Measurements from ENCODE around the gene ARHGAP26.

ARHGAP26 gene

DNA sequence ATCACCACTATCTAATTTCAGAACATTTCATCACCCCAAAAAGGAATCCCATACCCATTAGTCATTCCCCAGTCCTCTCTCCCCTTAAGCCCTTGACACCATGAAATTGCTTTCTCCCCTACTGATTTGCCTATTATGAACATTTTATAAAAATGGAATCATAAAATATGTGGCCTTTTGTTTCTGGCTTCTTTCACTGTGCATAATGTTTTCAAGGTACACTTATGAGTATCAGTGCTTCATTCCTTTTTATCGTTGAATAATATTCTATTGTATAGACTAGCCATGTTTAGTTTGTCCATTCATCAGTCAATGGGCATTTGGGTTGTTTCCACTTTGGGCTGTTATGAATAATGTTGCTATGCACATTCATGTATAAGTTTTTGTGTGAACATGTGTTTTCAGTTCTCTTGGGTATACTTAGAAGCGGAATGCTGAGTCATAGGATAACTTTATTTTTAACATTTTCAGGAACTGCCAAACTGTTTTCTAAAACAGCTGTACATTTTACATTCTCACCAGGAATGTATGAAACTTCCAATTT is 43.9 kb upstream of the ARHGAP26 start:
- Histone ChIP-seq H3K79me2 (ENCODE audit: insufficient read depth, low read length) (no peaks in the 10 kb centered on the region), H3K27ac (ENCODE audit: low read depth, low read length, poor library complexity, severe bottlenecking) (no peak overlapping the region), H4K20me1 (ENCODE audit: insufficient read depth, low read length) (no peaks in the 10 kb centered on the region), H3K27me3 (ENCODE audit: insufficient read depth, low read length) (no peaks in the 10 kb centered on the region; the same call in 1 of the 2 replicates), H3K4me1 (ENCODE audit: insufficient read depth, low read length, severe bottlenecking) (no peaks in the 10 kb centered on the region), H3K4me3 (ENCODE audit: low read depth, low read length, poor library complexity, severe bottlenecking) (no peak overlapping the region), H3K36me3 (ENCODE audit: insufficient read depth, low read length) (no peaks in the 10 kb centered on the region), H3F3A (ENCODE audit: insufficient read depth, low read length) (no peaks in the 10 kb centered on the region), H3K9ac (ENCODE audit: low read length) (no peak overlapping the region), H3K9me3 (ENCODE audit: low read length) (no peaks in the 10 kb centered on the region), H2AFZ (ENCODE audit: low read length) (no peak overlapping the region), H3K4me2 (ENCODE audit: low read length) (no peak overlapping the region), H3K9me2 (ENCODE audit: low read depth, low read length) (no peaks in the 10 kb centered on the region)
- TF ChIP-seq CTCF (IDR thresholded peaks at IDR 0.05; ENCODE audit: low read length), result no peak
- no peak for TF ChIP-seq EZH2 (IDR thresholded peaks at IDR 0.05; ENCODE audit: borderline replicate concordance, low read length)

DNA sequence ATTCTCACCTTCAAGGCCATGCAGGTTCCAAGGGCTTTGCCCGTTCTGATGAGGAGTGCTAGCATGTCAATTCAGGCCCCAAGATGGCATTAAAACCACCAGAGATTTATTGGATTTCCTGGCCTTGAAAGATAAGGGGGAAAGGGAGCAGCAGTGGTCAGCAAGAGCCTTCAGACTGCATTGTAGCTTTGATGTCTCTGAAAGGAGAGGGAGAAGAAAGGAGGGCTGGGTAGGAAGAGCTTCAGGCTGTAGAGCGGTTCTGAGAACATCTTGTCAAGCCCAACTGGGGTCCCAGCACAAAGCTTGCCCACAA is 42.5 kb upstream of the ARHGAP26 start:
- H3K27me3 ChIP-seq (ENCODE audit: insufficient read depth, low read length), result no peaks in the 10 kb centered on the region; the same call in 1 of the 2 replicates
- H3F3A ChIP-seq (ENCODE audit: insufficient read depth, low read length), result no peaks in the 10 kb centered on the region
- H2AFZ ChIP-seq (ENCODE audit: low read length), result no peak overlapping the region
- no peak overlapping the region for H3K9ac ChIP-seq (ENCODE audit: low read length)
- H3K27ac ChIP-seq (ENCODE audit: low read depth, low read length, poor library complexity, severe bottlenecking), result no peak overlapping the region
- no peaks in the 10 kb centered on the region for H3K79me2 ChIP-seq (ENCODE audit: insufficient read depth, low read length)
- no peaks in the 10 kb centered on the region for H4K20me1 ChIP-seq (ENCODE audit: insufficient read depth, low read length)
- no peak overlapping the region for H3K4me2 ChIP-seq (ENCODE audit: low read length)
- H3K4me3 ChIP-seq (ENCODE audit: low read depth, low read length, poor library complexity, severe bottlenecking), result no peak overlapping the region
- H3K9me2 ChIP-seq (ENCODE audit: low read depth, low read length), result no peaks in the 10 kb centered on the region
- H3K36me3 ChIP-seq (ENCODE audit: insufficient read depth, low read length), result no peaks in the 10 kb centered on the region
- H3K4me1 ChIP-seq (ENCODE audit: insufficient read depth, low read length, severe bottlenecking), result no peaks in the 10 kb centered on the region
- TF ChIP-seq CTCF (IDR thresholded peaks at IDR 0.05; ENCODE audit: low read length) (no peak), EZH2 (IDR thresholded peaks at IDR 0.05; ENCODE audit: borderline replicate concordance, low read length) (no peak)
- H3K9me3 ChIP-seq (ENCODE audit: low read length), result no peaks in the 10 kb centered on the region

- Histone ChIP-seq H3K27ac (ENCODE audit: low read depth, low read length, poor library complexity, severe bottlenecking) (no peak overlapping the region), H3K9me2 (ENCODE audit: low read depth, low read length) (no peaks in the 10 kb centered on the region), H3K4me3 (ENCODE audit: low read depth, low read length, poor library complexity, severe bottlenecking) (no peak overlapping the region), H2AFZ (ENCODE audit: low read length) (no peak overlapping the region), H3K4me1 (ENCODE audit: insufficient read depth, low read length, severe bottlenecking) (no peaks in the 10 kb centered on the region), H3K27me3 (ENCODE audit: insufficient read depth, low read length) (no peaks in the 10 kb centered on the region; the same call in 1 of the 2 replicates), H3K36me3 (ENCODE audit: insufficient read depth, low read length) (no peaks in the 10 kb centered on the region), H3K79me2 (ENCODE audit: insufficient read depth, low read length) (no peaks in the 10 kb centered on the region), H3K4me2 (ENCODE audit: low read length) (no peak overlapping the region), H3K9ac (ENCODE audit: low read length) (no peak overlapping the region), H3K9me3 (ENCODE audit: low read length) (no peaks in the 10 kb centered on the region), H3F3A (ENCODE audit: insufficient read depth, low read length) (no peaks in the 10 kb centered on the region), H4K20me1 (ENCODE audit: insufficient read depth, low read length) (no peaks in the 10 kb centered on the region)
- TF ChIP-seq CTCF (IDR thresholded peaks at IDR 0.05; ENCODE audit: low read length) (no peak), EZH2 (IDR thresholded peaks at IDR 0.05; ENCODE audit: borderline replicate concordance, low read length) (no peak)
Measured at GRCh38 chr5:142735323-142736246, 34.6 kb upstream of the ARHGAP26 start.
